GM12864 (cell line): ENCODE measurements around the gene ERVV-1.

ENCODE experiments used
- DNase-seq: peaks from one replicate; pipeline ENCODE4 v3.0.0-alpha.2; 2011; ENCODE audit warnings: low read depth
- H3K4me3 ChIP-seq: 2 replicates; pipeline ENCODE4 v1.5.1; 2011; ENCODE audit warnings: mild to moderate bottlenecking, low read depth, low read length, control low read depth
- CTCF ChIP-seq: IDR thresholded peaks from 2 replicates; pipeline ENCODE4 v1.5.1; 2011; ENCODE audit warnings: low read depth, mild to moderate bottlenecking, moderate library complexity, low read length, control low read depth, inconsistent platforms; ENCODE audit errors: missing control alignments

ERVV-1 gene

GRCh38 chr19:53004242-53004641 is 9.5 kb upstream of the ERVV-1 start:
- no peak for DNase-seq
- no peak overlapping the region for H3K4me3 ChIP-seq
- TF ChIP-seq CTCF: no peak

GRCh38 chr19:53007200-53007599 is 6.5 kb upstream of the ERVV-1 start:
- no peak overlapping the region for H3K4me3 ChIP-seq
- no peak for TF ChIP-seq CTCF
- DNase-seq: no peak

GRCh38 chr19:53007606-53008005 is 6.1 kb upstream of the ERVV-1 start:
- H3K4me3 ChIP-seq: no peak overlapping the region
- no peak for TF ChIP-seq CTCF
- no peak for DNase-seq

GRCh38 chr19:53008061-53008778 is 5.5 kb upstream of the ERVV-1 start:
- H3K4me3 ChIP-seq: no peak overlapping the region
- no peak for TF ChIP-seq CTCF
- DNase-seq: no peak

- DNase-seq: no peak
- TF ChIP-seq CTCF: no peak
Measured at GRCh38 chr19:53010494-53010893, 3.2 kb upstream of the ERVV-1 start.

GRCh38 chr19:53012006-53012405 is 1.7 kb upstream of the ERVV-1 start:
- TF ChIP-seq CTCF: no peak
- no peak overlapping the region for H3K4me3 ChIP-seq
- DNase-seq: no peak

More at GRCh38 chr19:53010494-53010893, 3.2 kb upstream of the ERVV-1 start:
- no peak overlapping the region for H3K4me3 ChIP-seq

- TF ChIP-seq CTCF: no peak
- H3K4me3 ChIP-seq: no peak overlapping the region
- no peak for DNase-seq
Measured at GRCh38 chr19:53015159-53015558, 1.4 kb downstream of the ERVV-1 start.
